Esophagus (tissue), 2 donors: ENCODE measurements around the gene OR2J3. TPM values are rescaled to one million over a fixed set of nuclear protein-coding genes. Genes with fewer than 3 reads are reported as not detected.

Source experiments
- H3K27ac ChIP-seq, 2 donors: one replicate each; pipeline ENCODE4 v1.5.1; 2013; ENCODE audit warnings: low read depth in 2 of 2, mild to moderate bottlenecking in 2 of 2, inconsistent platforms in 1 of 2, low read length in 1 of 2, moderate library complexity in 1 of 2
- H3K27me3 ChIP-seq, 2 donors: one replicate each; pipeline ENCODE4 v1.6.1; 2013; ENCODE audit warnings: low read length in 2 of 2, control low read depth in 1 of 2, mild to moderate bottlenecking in 1 of 2; ENCODE audit not compliant: insufficient read depth in 2 of 2, control insufficient read depth in 1 of 2
- H3K36me3 ChIP-seq, 2 donors: one replicate each; pipeline ENCODE4 v1.6.1; 2013; ENCODE audit warnings: low read length in 1 of 2; ENCODE audit not compliant: control insufficient read depth in 2 of 2, insufficient read depth in 2 of 2
- H3K4me1 ChIP-seq, 2 donors: one replicate each; pipeline ENCODE4 v1.6.1; 2013; ENCODE audit warnings: low read length in 1 of 2; ENCODE audit not compliant: control insufficient read depth in 2 of 2, insufficient read depth in 2 of 2
- H3K4me3 ChIP-seq, 2 donors: one replicate each; pipeline ENCODE4 v1.5.1; 2013; ENCODE audit warnings: low read length in 2 of 2, mild to moderate bottlenecking in 2 of 2, low read depth in 1 of 2, moderate library complexity in 1 of 2
- H3K9me3 ChIP-seq, 2 donors: one replicate each; pipeline ENCODE4 v1.6.1; 2013; ENCODE audit warnings: mild to moderate bottlenecking in 2 of 2, low read depth in 1 of 2, low read length in 1 of 2, moderate library complexity in 1 of 2; ENCODE audit not compliant: control insufficient read depth in 2 of 2, insufficient read depth in 1 of 2
- WGBS, 2 donors: extraction: QIAGEN DNeasy Blood & Tissue Kit; methylation state at CpG; one replicate each; pipeline ENCODE4 v1.1.7; 2013; 5-methylcytosine and 5-hydroxymethylcytosine counted together
- polyA plus RNA-seq, 2 donors: library from polyadenylated mRNA; stranded (reverse); fragments of 200-250 nt; gene quantifications; one replicate each; pipeline ENCODE4 v1.2.3, GENCODE V29; 2013
- donor health status: healthy with polysubstance abuse.
- donor health status: Bipolar disorder and iron deficiency.

The OR2J3 gene
- polyA plus RNA-seq: not detected

GRCh38 chr6:29107758-29108157 is at the start of gene OR2J3:
Gene OR2J3, plus strand, starts transcription at chr6:29108058. Its CDS starts 3,833 bp downstream, at chr6:29111891.
- Histone ChIP-seq H3K4me1 (no peaks in the 10 kb centered on the region), H3K27ac (no peak within 1 kb of the TSS), H3K27me3 (no peaks in the 10 kb centered on the region), H3K9me3 (no peaks in the 10 kb centered on the region), H3K36me3 (no peaks in the 10 kb centered on the region), H3K4me3 (no peak within 1 kb of the TSS)
- 12 to 22% methylated on average over 1 of the region's 1 CpG for WGBS, 2 donors

GRCh38 chr6:29071831-29072723 is 35.8 kb upstream of the OR2J3 start:
- 33 to 35% methylated on average over 9 of the region's 9 CpGs for WGBS, 2 donors
- Histone ChIP-seq H3K9me3 (no peaks in the 10 kb centered on the region), H3K27ac (no peak overlapping the region), H3K36me3 (no peaks in the 10 kb centered on the region), H3K27me3 (no peaks in the 10 kb centered on the region), H3K4me1 (no peaks in the 10 kb centered on the region), H3K4me3 (no peak overlapping the region)

GRCh38 chr6:29079203-29079602 is 28.7 kb upstream of the OR2J3 start:
- H3K9me3 ChIP-seq: no peaks in the 10 kb centered on the region
- WGBS, 2 donors: 83 to 84% methylated on average over 1 of the region's 1 CpG
- no peaks in the 10 kb centered on the region for H3K27me3 ChIP-seq
- H3K4me3 ChIP-seq: no peak overlapping the region
- H3K4me1 ChIP-seq: no peaks in the 10 kb centered on the region
- H3K27ac ChIP-seq: no peak overlapping the region
- no peaks in the 10 kb centered on the region for H3K36me3 ChIP-seq

GRCh38 chr6:29081312-29081711 is 26.5 kb upstream of the OR2J3 start:
- no peak overlapping the region for H3K27ac ChIP-seq
- H3K27me3 ChIP-seq: no peaks in the 10 kb centered on the region
- H3K9me3 ChIP-seq: no peaks in the 10 kb centered on the region
- no peaks in the 10 kb centered on the region for H3K4me1 ChIP-seq
- no peaks in the 10 kb centered on the region for H3K36me3 ChIP-seq
- H3K4me3 ChIP-seq: no peak overlapping the region

GRCh38 chr6:29082457-29082856 is 25.4 kb upstream of the OR2J3 start:
- peaks cover 0 to 2% of the 10 kb centered on the region in 2 donors for H3K9me3 ChIP-seq
- peaks cover 0 to 2% of the 10 kb centered on the region in 2 donors for H3K27me3 ChIP-seq
- 91 to 92% methylated on average over 15 of the region's 15 CpGs for WGBS, 2 donors
- H3K27ac ChIP-seq: no peak overlapping the region
- H3K36me3 ChIP-seq: no peaks in the 10 kb centered on the region
- H3K4me1 ChIP-seq: no peaks in the 10 kb centered on the region
- H3K4me3 ChIP-seq: no peak overlapping the region

GRCh38 chr6:29087213-29087612 is 20.6 kb upstream of the OR2J3 start, which contains the start of gene OR2B3:
Gene OR2B3, minus strand, starts transcription at chr6:29087313. Its CDS starts 65 bp downstream, at chr6:29087248.
- Histone ChIP-seq H3K9me3 (peaks cover 0 to 2% of the 10 kb centered on the region in 2 donors), H3K4me1 (no peaks in the 10 kb centered on the region), H3K36me3 (no peaks in the 10 kb centered on the region), H3K27ac (no peak within 1 kb of the TSS), H3K27me3 (peaks cover 0 to 2% of the 10 kb centered on the region in 2 donors), H3K4me3 (no peak within 1 kb of the TSS)
- 51 to 90% methylated on average over 1 of the region's 1 CpG for WGBS, 2 donors

- H3K27ac ChIP-seq: no peak overlapping the region
- H3K4me3 ChIP-seq: no peak overlapping the region
- WGBS, 2 donors: 76 to 80% methylated on average over 3 of the region's 3 CpGs
- H3K36me3 ChIP-seq: no peaks in the 10 kb centered on the region
- H3K27me3 ChIP-seq: no peaks in the 10 kb centered on the region
- no peaks in the 10 kb centered on the region for H3K9me3 ChIP-seq
- H3K4me1 ChIP-seq: no peaks in the 10 kb centered on the region
Observed at GRCh38 chr6:29092957-29093356, 14.9 kb upstream of the OR2J3 start.

- H3K4me1 ChIP-seq: no peaks in the 10 kb centered on the region
- H3K9me3 ChIP-seq: no peaks in the 10 kb centered on the region
- H3K36me3 ChIP-seq: no peaks in the 10 kb centered on the region
- H3K27me3 ChIP-seq: no peaks in the 10 kb centered on the region
- H3K4me3 ChIP-seq: no peak overlapping the region
- H3K27ac ChIP-seq: no peak overlapping the region
- 64 to 67% methylated on average over 1 of the region's 1 CpG for WGBS, 2 donors
Observed at GRCh38 chr6:29097803-29098202, 10.1 kb upstream of the OR2J3 start.

- H3K4me3 ChIP-seq: no peak within 1 kb of the TSS
- H3K4me1 ChIP-seq: no peaks in the 10 kb centered on the region
- 73 to 80% methylated on average over 3 of the region's 3 CpGs for WGBS, 2 donors
- H3K9me3 ChIP-seq: no peaks in the 10 kb centered on the region
- no peaks in the 10 kb centered on the region for H3K36me3 ChIP-seq
- H3K27ac ChIP-seq: no peak within 1 kb of the TSS
- H3K27me3 ChIP-seq: no peaks in the 10 kb centered on the region
Observed at GRCh38 chr6:29099190-29099589, 8.7 kb upstream of the OR2J3 start, which contains the start of gene OR2J1. Gene OR2J1, plus strand, starts transcription at chr6:29099490. Its CDS starts 1,453 bp downstream, at chr6:29100943.

GRCh38 chr6:29112135-29112534 is 4.3 kb downstream of the OR2J3 start:
- H3K4me3 ChIP-seq: no peak overlapping the region
- no peaks in the 10 kb centered on the region for H3K4me1 ChIP-seq
- no peaks in the 10 kb centered on the region for H3K9me3 ChIP-seq
- 72 to 79% methylated on average over 7 of the region's 7 CpGs for WGBS, 2 donors
- H3K27me3 ChIP-seq: no peaks in the 10 kb centered on the region
- no peaks in the 10 kb centered on the region for H3K36me3 ChIP-seq
- H3K27ac ChIP-seq: no peak overlapping the region
